ENCODE data around the gene JAG1.
"Not testable (repeated sequence)": the region's sequence is repeated elsewhere in the genome, so short reads cannot be mapped to it uniquely, and the experiment has no call there.

Gene JAG1

DNA sequence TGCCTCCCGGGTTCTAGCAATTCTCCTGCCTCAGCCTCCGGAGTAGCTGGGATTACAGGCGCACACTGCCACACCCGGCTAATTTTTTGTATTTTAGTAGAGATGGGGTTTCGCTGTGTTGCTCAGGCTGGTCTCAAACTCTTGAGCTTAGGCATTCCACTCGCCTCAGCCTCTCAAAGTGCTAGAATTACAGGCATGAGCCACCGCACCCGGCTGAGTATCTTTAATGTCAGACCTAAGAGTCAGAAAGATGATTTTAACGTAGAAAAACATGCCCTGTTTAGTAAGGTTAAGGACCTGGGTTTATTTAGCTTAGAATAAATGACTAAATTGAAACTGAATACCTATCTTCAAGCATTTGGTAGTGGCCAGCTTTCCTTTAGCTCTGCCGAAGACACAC lies 83.4 kb downstream of the JAG1 start:
- not testable (repeated sequence) for DNase-seq (ENCODE audit: low read depth in 2 of 2, low spot score in 1 of 2)
